ENCODE data around the gene PTPRN2.

GRCh38 chr7:157930926-157931466 is 656.6 kb downstream of the PTPRN2 start:
- no peak for TF ChIP-seq MAX (IDR thresholded peaks at IDR 0.05)
- no peak for TF ChIP-seq POLR2A (IDR thresholded peaks at IDR 0.05; ENCODE audit: control extremely low read depth in 1 of 2, low read depth in 2 of 2, low read length in 2 of 2)
- no peak for TF ChIP-seq CREB1 (IDR thresholded peaks at IDR 0.05)
- TF ChIP-seq CTCF (IDR thresholded peaks at IDR 0.05; ENCODE audit: control extremely low read depth in 1 of 3, insufficient read depth in 1 of 3, low read depth in 1 of 3, low read length in 3 of 3), result no peak
- no peak for TF ChIP-seq CHD2 (IDR thresholded peaks at IDR 0.05; ENCODE audit: low read length)
- no peak for TF ChIP-seq BRCA1 (IDR thresholded peaks at IDR 0.05; ENCODE audit: low read depth, low read length)
- TF ChIP-seq MAFK (IDR thresholded peaks at IDR 0.05; ENCODE audit: low read depth, low read length), result no peak
- TF ChIP-seq RFX5 (IDR thresholded peaks at IDR 0.05; ENCODE audit: borderline replicate concordance, low read depth, low read length), result no peak
- no peak for TF ChIP-seq JUND (IDR thresholded peaks at IDR 0.05; ENCODE audit: low read length)
- no peak for TF ChIP-seq TAF1 (IDR thresholded peaks at IDR 0.05; ENCODE audit: low read depth, low read length)
- TF ChIP-seq POLR2AphosphoS5 (IDR thresholded peaks at IDR 0.05; ENCODE audit: low read depth, low read length), result no peak
- TF ChIP-seq TCF12 (IDR thresholded peaks at IDR 0.05; ENCODE audit: low read depth, low read length), result no peak
- no peak for TF ChIP-seq SP2 (IDR thresholded peaks at IDR 0.05; ENCODE audit: low read length)

All from H1 (cell line).